Panc1 (cell line): ENCODE data around the gene GAS7. TPM values are rescaled to one million over a fixed set of nuclear protein-coding genes. Genes with fewer than 3 reads are reported as not detected.

Source experiments
- ATAC-seq: fragments of 200-7000 bp; cut with Tn5 transposase; 2 replicates; pipeline ENCODE4 v1.9.1; 2020; ENCODE audit warnings: mild to moderate bottlenecking, moderate library complexity
- BruUV-seq: library from RNA; stranded (reverse); fragments of 400-500 nt; replicated peaks from 2 replicates; lab custom pipeline; 2021; lab: Mats Ljungman, UMichigan
- CTCF ChIA-PET: fragments of 300-600 bp; sonication (Branson Sonifier 250); formaldehyde crosslinking; loops from one replicate; lab custom pipeline; 2022; ENCODE audit warnings: antibody characterized with exemption; lab: Charles Lee
- POLR2A ChIA-PET: fragments of 300-600 bp; sonication (Branson Sonifier 250); formaldehyde crosslinking; loops from one replicate; lab custom pipeline; 2022; ENCODE audit warnings: antibody characterized with exemption; lab: Charles Lee
- DNase-seq: peaks from one replicate; pipeline ENCODE4 v3.0.0-alpha.2; 2010; ENCODE audit warnings: low read depth, low spot score
- H3K27ac ChIP-seq: 2 replicates; pipeline ENCODE4 v1.5.1; 2011; ENCODE audit warnings: mild to moderate bottlenecking, low read length, inconsistent platforms
- H3K27me3 ChIP-seq: fragments of 200-500 bp; sonication (Bioruptor generic); 2 replicates; pipeline ENCODE4 v1.6.0; 2014; ENCODE audit warnings: low read length, inconsistent platforms; ENCODE audit not compliant: control insufficient read depth, insufficient read depth
- H3K36me3 ChIP-seq: fragments of 200-500 bp; sonication (Bioruptor generic); 2 replicates; pipeline ENCODE4 v1.5.1; 2014; ENCODE audit warnings: inconsistent platforms, mild to moderate bottlenecking, low read length, moderate library complexity; ENCODE audit not compliant: control insufficient read depth, insufficient read depth
- H3K4me1 ChIP-seq: 2 replicates; pipeline ENCODE4 v1.5.1; 2011; ENCODE audit warnings: inconsistent platforms, mild to moderate bottlenecking, low read length, moderate library complexity; ENCODE audit not compliant: control insufficient read depth, insufficient read depth
- H3K4me3 ChIP-seq, 2 experiments: 2 replicates each; pipeline ENCODE4 v1.5.1; 2011 to 2012; ENCODE audit warnings: low read depth in 2 of 2, low read length in 2 of 2, mild to moderate bottlenecking in 2 of 2, inconsistent platforms in 1 of 2, moderate library complexity in 1 of 2
- H3K9me3 ChIP-seq: fragments of 200-500 bp; sonication (Bioruptor generic); 2 replicates; pipeline ENCODE4 v1.5.1; 2014; ENCODE audit warnings: low read depth, mild to moderate bottlenecking, inconsistent platforms, low read length, moderate library complexity; ENCODE audit not compliant: control insufficient read depth, insufficient read depth
- CTCF ChIP-seq: fragments of 450-650 bp; IDR thresholded peaks from 2 replicates; pipeline ENCODE4 v1.5.1; 2017; ENCODE audit warnings: mild to moderate bottlenecking
- POLR2AphosphoS5 ChIP-seq: IDR thresholded peaks from 2 replicates; pipeline ENCODE4 v1.6.1; 2012; ENCODE audit warnings: mild to moderate bottlenecking, low read depth, low read length, moderate library complexity
- REST ChIP-seq, 2 experiments: IDR thresholded peaks; 2 replicates each; pipeline ENCODE4 v1.6.1; 2011 to 2012; ENCODE audit warnings: low read depth in 2 of 2, control low read depth in 1 of 2, low read length in 1 of 2, mild to moderate bottlenecking in 1 of 2, moderate library complexity in 1 of 2; ENCODE audit not compliant: insufficient read depth in 1 of 2
- SIN3A ChIP-seq: IDR thresholded peaks from 2 replicates; pipeline ENCODE4 v1.6.1; 2012; ENCODE audit warnings: low read depth, mild to moderate bottlenecking, low read length, moderate library complexity, borderline replicate concordance; ENCODE audit not compliant: insufficient read depth
- TCF7L2 ChIP-seq: IDR thresholded peaks from 2 replicates; pipeline ENCODE4 v1.6.1; 2011; ENCODE audit warnings: mild to moderate bottlenecking, low read depth, low read length, inconsistent platforms
- in situ Hi-C: cut with HindIII; loops from 2 replicates; pipeline ENCODE4 v1.10.0; 2016; ENCODE audit warnings: low sequenced_read_pairs, low pct_unique_long_range_greater_than_20kb
- intact Hi-C: fragments of 100-400 bp; cut with micrococcal nuclease; formaldehyde crosslinking; loops from one replicate; pipeline ENCODE4 v1.10.0; 2022; ENCODE audit not compliant: unreplicated experiment
- total RNA-seq: library from RNA; stranded (reverse); gene quantifications from one replicate; pipeline ENCODE4 v1.2.1, GENCODE V29; 2021; ENCODE audit not compliant: unreplicated experiment

Gene GAS7
- total RNA-seq, 1 experiment from 2014 or later: 0.05 TPM

DNA sequence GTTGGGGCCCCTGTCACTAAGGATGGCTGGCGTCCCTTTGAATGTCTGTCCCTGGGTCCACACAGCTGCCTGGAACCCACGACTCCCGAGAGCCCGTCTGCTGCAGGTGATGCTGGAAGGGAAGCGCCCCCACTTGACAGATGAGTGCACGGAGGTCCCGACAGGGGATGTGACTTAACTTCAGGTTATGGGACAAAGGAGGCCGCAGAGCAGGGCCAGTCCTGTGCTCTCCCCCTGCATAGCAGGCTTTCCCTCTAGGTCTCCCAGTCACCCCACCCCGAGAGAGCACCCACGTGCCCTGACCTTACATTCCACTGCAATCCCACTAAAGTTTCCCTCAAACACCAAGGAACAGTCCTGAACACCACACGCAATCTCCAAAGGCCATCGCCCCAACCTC lies 287.3 kb downstream of the GAS7 start:
- ATAC-seq: no peak
- no peak for DNase-seq
- no TSS peak for BruUV-seq
- CTCF ChIA-PET: no interaction called here
- no peaks in the 10 kb centered on the region for H3K36me3 ChIP-seq
- intact Hi-C loops (no loop called here), in situ Hi-C loops (no loop called here)
- no peak overlapping the region for H3K4me3 ChIP-seq
- TF ChIP-seq POLR2AphosphoS5 (no peak), CTCF (no peak), REST (IDR thresholded peaks at IDR 0.05; ENCODE audit: insufficient read depth in 1 of 2, low read depth in 2 of 2, low read length in 1 of 2) (no peak), SIN3A (no peak), TCF7L2 (no peak)
- H3K27me3 ChIP-seq: no peaks in the 10 kb centered on the region; the same call in 1 of the 2 replicates
- H3K4me1 ChIP-seq: no peaks in the 10 kb centered on the region
- no peak overlapping the region for H3K27ac ChIP-seq
- POLR2A ChIA-PET: no interaction called here
- no peaks in the 10 kb centered on the region for H3K9me3 ChIP-seq

- Histone ChIP-seq H3K27ac (no peak overlapping the region), H3K27me3 (no peaks in the 10 kb centered on the region; the same call in 1 of the 2 replicates), H3K36me3 (no peaks in the 10 kb centered on the region), H3K4me3 (no peak overlapping the region), H3K4me1 (no peaks in the 10 kb centered on the region), H3K9me3 (no peaks in the 10 kb centered on the region)
- intact Hi-C loops (no loop called here), in situ Hi-C loops (no loop called here)
- ChIA-PET POLR2A (no interaction called here), CTCF (interaction anchor here (0.5 to 0.6 kb wide), 3 partner anchors 26 to 391 kb away, joined by 3 to 10 read pairs (median 3); no protein-coding TSS in a partner anchor)
- ATAC-seq (no peak), DNase-seq (no peak)
- no TSS peak for BruUV-seq
- TF ChIP-seq SIN3A: no peak
- TF ChIP-seq POLR2AphosphoS5: no peak
These were observed 289.8 kb downstream of the GAS7 start for GRCh38 chr17:9908649-9909042.

- DNase-seq: no peak
- in situ Hi-C loops: no loop called here
These were observed 290.3 kb downstream of the GAS7 start for GRCh38 chr17:9907883-9908648.

More at GRCh38 chr17:9907883-9908648, 290.3 kb downstream of the GAS7 start:
- intact Hi-C loops: no loop called here
- TF ChIP-seq POLR2AphosphoS5 (no peak), TCF7L2 (no peak), CTCF (no peak), REST (IDR thresholded peaks at IDR 0.05; ENCODE audit: insufficient read depth in 1 of 2, low read depth in 2 of 2, low read length in 1 of 2) (no peak), SIN3A (no peak)
- Histone ChIP-seq H3K4me3 (no peak overlapping the region), H3K27ac (no peak overlapping the region), H3K36me3 (no peaks in the 10 kb centered on the region), H3K9me3 (no peaks in the 10 kb centered on the region), H3K27me3 (no peaks in the 10 kb centered on the region; the same call in 1 of the 2 replicates), H3K4me1 (no peaks in the 10 kb centered on the region)
- ATAC-seq: no peak
- CTCF ChIA-PET: interaction anchor here (0.5 to 0.7 kb wide), 4 partner anchors 26 to 721 kb away, joined by 3 to 10 read pairs (median 3); no protein-coding TSS in a partner anchor
- POLR2A ChIA-PET: no interaction called here
- BruUV-seq: no TSS peak
